GM06990 (cell line): ENCODE measurements around the gene AKAP9.
"Not testable (repeated sequence)": the region's sequence is repeated elsewhere in the genome, so short reads cannot be mapped to it uniquely, and the experiment has no call there.

Experiments
- DNase-seq: peaks from one replicate; pipeline ENCODE4 v3.0.0-alpha.2; 2011; ENCODE audit not compliant: insufficient read length; ENCODE audit errors: extremely low read depth
- H3K27me3 ChIP-seq: replicated peaks from 2 replicates; pipeline ENCODE4 v1.6.0; 2011; ENCODE audit warnings: low read length; ENCODE audit not compliant: control insufficient read depth, insufficient read depth
- H3K36me3 ChIP-seq: 2 replicates; pipeline ENCODE4 v1.5.1; 2011; ENCODE audit warnings: low read length; ENCODE audit not compliant: control insufficient read depth, insufficient read depth
- H3K4me3 ChIP-seq: replicated peaks from 2 replicates; pipeline ENCODE4 v1.5.1; 2011; ENCODE audit warnings: low read depth, mild to moderate bottlenecking, control low read depth, low read length
- CTCF ChIP-seq: IDR thresholded peaks from 2 replicates; pipeline ENCODE4 v1.5.1; 2011; ENCODE audit warnings: low read length, control low read depth, mild to moderate bottlenecking, inconsistent platforms; ENCODE audit not compliant: insufficient read depth, poor library complexity, severe bottlenecking

AKAP9 gene

GRCh38 chr7:91929463-91929862 lies 11.2 kb upstream of the AKAP9 start:
- DNase-seq: no peak
- no peaks in the 10 kb centered on the region for H3K36me3 ChIP-seq
- H3K4me3 ChIP-seq: no peak overlapping the region
- no peaks in the 10 kb centered on the region for H3K27me3 ChIP-seq
- TF ChIP-seq CTCF: no peak

- DNase-seq: no peak
- Histone ChIP-seq H3K4me3 (peak overlapping the region; percentile 93), H3K27me3 (no peaks in the 10 kb centered on the region), H3K36me3 (no peaks in the 10 kb centered on the region)
- TF ChIP-seq CTCF: no peak
Measured at GRCh38 chr7:91940171-91940570, 491 bp upstream of the AKAP9 start.

GRCh38 chr7:91941450-91941849 lies 788 bp downstream of the AKAP9 start:
- no peaks in the 10 kb centered on the region for H3K27me3 ChIP-seq
- H3K4me3 ChIP-seq: peak overlapping the region; percentile 93
- peak; percentile 13 for DNase-seq
- no peaks in the 10 kb centered on the region for H3K36me3 ChIP-seq
- no peak for TF ChIP-seq CTCF

GRCh38 chr7:91942312-91942711 lies 1.6 kb downstream of the AKAP9 start:
- no peak for TF ChIP-seq CTCF
- DNase-seq: no peak
- Histone ChIP-seq H3K4me3 (peak overlapping the region; percentile 93), H3K36me3 (no peaks in the 10 kb centered on the region), H3K27me3 (no peaks in the 10 kb centered on the region)

GRCh38 chr7:91944970-91945369 lies 4.3 kb downstream of the AKAP9 start:
- H3K4me3 ChIP-seq, H3K36me3 ChIP-seq, H3K27me3 ChIP-seq, DNase-seq: not testable (repeated sequence)

GRCh38 chr7:91945476-91945875 lies 4.8 kb downstream of the AKAP9 start:
- no peak overlapping the region for H3K4me3 ChIP-seq
- DNase-seq: no peak
- no peaks in the 10 kb centered on the region for H3K27me3 ChIP-seq
- H3K36me3 ChIP-seq: no peaks in the 10 kb centered on the region
- no peak for TF ChIP-seq CTCF

- no peaks in the 10 kb centered on the region for H3K27me3 ChIP-seq
- no peak overlapping the region for H3K4me3 ChIP-seq
- TF ChIP-seq CTCF: no peak
- no peak for DNase-seq
- H3K36me3 ChIP-seq: no peaks in the 10 kb centered on the region
Measured at GRCh38 chr7:91946549-91946948, 5.9 kb downstream of the AKAP9 start.
